ENCODE measurements around the gene VAMP3.
A peak's percentile ranks its signal among the peaks of the same experiment; 100 is the strongest.

VAMP3 gene

DNA sequence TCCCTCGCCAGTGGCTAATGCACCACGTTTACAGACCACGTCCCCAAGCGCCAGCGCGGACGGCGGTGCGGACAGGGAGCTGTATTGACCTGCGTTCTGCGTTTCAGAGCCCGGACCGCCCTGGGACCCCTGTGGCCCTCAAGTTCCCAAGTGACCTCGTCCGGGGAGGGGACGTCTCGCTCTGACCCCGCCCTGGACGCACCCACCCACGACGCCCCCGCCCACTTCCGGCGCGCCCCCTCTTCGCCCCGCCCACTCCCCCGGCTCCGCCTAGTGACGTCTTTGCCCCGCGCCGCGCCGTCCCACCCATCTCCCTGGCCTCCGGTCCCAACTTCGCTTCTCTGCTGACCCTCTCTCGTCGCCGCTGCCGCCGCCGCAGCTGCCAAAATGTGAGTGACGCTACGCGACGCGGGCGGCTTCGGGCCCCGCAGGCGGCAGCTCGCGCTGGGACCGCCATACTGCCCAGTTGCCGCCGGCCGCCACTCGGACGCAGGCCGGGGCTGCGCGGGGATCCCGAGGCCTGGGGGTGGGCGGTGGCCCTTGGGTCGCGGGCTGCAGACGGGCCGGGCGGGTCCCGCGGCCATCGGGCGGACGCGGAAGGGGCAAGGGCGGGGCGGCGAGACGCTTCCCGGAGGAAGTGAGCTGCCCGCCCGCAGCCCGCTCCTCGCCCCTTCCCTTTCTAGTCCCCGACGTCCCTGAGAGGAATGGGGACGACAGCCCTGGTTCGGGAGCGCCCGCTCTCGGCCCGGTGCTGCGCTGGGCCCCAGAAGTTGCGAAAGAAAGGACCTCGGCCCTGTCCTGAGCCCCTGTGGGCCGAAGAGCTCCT, at the start of gene VAMP3:
Gene VAMP3 (plus strand): TSS at position 300 of the 826 bp plus-strand sequence. CDS start 88 bp downstream, at position 388.
- DNase-seq, result peak; percentile 52

DNA sequence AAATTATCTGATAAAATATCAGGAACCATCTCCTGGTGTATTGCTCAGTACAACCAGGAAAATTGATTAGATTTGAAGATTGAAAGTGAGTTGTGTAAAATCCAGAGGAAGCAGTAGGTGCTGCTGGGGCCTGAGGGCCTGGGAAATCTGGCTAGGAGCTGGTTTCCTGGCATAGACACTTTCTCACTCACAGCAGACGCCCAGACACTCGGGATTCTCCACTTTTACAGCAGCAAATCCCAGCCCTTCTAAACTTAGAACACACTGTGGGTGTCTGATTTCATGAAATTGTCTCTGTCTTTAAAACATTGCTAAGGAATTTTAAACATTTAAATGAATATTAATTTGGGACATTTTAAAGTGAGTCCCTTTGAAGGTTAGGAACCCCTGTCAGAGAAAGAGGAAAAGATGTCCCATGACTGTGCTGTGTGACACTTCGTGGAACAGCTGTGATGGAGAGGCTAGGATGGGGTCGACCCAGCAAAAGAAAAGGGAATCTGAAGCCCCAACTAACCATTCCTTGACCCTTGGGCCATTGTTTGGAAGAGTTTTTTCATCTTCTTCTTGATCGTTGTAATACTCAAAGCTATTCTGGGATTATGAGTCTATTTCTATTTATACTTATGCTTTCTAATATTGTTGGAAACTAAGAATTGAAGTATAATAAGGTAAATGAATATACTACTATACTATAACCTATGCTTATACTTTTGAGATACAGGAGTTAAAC, 49.0 kb upstream of the VAMP3 start:
- no peak for DNase-seq

DNA sequence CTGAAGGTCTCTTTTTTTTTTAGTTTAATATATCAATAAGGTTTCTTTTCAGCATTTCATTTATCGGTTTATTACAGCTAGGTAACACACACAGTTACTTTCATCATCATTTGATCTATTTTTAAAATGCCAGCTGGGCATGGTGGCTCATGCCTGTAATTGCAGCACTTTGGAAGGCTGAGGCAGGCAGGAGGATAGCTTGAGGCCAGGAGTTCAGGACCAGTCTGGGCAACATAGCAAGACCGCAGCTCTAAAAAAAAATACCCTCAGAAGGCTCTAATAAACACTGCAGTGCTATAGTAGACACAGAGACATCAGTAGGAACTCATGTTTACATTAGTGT, 48.5 kb upstream of the VAMP3 start:
- DNase-seq, result no peak

DNA sequence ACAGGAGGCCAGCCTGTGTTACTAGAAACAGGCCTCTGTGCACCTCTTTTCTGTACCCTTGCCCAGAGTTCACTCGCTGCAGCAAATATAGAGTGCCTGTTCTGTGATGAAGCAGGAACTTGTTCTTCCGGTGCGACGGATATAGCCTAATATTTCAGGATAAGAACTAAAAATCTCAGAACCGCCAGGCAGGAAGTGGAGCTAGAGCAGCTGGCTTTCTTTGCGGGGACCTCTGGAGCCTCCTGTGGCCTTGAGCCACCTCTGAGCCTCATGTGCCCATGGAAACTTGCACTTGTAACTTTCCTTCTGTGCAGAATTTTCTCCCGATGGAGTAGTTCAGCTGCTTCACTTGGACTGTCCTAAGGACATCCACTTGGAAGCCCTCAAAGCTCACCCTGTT, 44.5 kb upstream of the VAMP3 start:
- no peak for DNase-seq

DNA sequence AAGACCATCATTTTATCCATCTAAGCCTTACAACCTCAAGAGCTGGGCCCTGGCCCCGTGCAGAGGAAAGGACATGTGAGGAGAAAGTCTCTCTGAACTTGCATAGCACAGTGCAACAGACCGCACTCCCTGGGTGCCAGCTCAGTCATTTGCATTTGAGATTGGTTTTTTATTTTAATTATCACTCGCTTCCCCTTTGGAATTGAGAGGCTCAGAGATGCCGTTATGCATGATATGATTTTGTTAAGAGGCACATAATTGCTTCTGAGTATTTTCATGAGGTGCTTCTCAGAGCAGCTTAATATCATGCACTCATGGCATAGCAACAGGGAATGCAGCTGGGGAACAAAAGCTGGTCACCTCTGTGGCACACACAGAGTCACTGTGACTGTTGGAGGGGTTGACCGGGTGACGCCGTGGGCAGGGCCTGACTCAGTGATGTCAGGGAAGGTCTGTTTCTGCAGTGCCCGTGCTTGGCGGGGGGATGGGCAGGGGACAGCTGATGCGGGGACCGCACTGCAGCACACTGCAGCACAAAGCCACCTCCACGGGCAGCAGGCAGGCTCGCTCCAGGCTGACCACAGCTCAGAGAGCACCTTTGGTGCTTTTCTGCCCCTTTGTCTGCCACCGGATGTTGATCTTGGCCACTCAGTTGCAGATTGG, 43.2 kb upstream of the VAMP3 start:
- no peak for DNase-seq

GRCh38 chr1:7729761-7730160, 41.3 kb upstream of the VAMP3 start:
- no peak for DNase-seq

DNA sequence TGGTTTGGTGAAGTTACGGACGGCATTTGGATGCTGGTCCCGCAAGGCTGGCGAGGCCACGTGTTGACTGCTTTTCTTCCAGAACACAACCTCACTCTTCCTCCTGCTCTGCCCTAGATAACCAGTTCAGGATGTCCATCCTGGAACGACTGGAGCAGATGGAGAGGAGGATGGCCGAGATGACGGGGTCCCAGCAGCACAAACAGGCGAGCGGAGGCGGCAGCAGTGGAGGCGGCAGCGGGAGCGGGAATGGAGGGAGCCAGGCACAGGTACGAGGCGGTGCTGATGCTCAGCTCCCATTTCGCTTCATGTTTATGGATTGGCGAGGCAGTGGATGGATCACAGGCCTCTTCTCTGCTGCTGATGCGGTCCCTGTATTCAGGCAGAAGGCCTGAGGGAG, 38.8 kb upstream of the VAMP3 start:
- no peak for DNase-seq

GRCh38 chr1:7733276-7733675, 37.8 kb upstream of the VAMP3 start:
- DNase-seq, result no peak

DNA sequence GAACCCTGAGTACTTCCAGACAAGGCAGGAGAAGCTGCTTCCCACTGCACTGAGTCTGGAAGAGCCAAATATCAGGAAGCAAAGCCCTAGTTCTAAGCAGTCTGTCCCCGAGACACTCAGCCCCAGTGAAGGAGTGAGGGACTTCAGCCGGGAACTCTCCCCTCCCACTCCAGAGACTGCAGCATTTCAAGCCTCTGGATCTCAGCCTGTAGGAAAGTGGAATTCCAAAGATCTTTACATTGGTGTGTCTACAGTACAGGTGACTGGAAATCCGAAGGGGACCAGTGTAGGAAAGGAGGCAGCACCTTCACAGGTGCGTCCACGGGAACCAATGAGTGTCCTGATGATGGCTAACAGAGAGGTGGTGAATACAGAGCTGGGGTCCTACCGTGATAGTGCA, 33.1 kb upstream of the VAMP3 start:
- no peak for DNase-seq

- DNase-seq, result no peak
These were observed 27.8 kb upstream of the VAMP3 start for GRCh38 chr1:7743346-7743745.

- DNase-seq, result no peak
These were observed 26.2 kb upstream of the VAMP3 start for GRCh38 chr1:7744882-7745281.

- DNase-seq, result no peak
These were observed 25.3 kb upstream of the VAMP3 start for GRCh38 chr1:7745783-7746182.

- no peak for DNase-seq
These were observed 23.5 kb upstream of the VAMP3 start for GRCh38 chr1:7747605-7748004.

- DNase-seq, result no peak
These were observed 22.0 kb upstream of the VAMP3 start for GRCh38 chr1:7749126-7749525.

DNA sequence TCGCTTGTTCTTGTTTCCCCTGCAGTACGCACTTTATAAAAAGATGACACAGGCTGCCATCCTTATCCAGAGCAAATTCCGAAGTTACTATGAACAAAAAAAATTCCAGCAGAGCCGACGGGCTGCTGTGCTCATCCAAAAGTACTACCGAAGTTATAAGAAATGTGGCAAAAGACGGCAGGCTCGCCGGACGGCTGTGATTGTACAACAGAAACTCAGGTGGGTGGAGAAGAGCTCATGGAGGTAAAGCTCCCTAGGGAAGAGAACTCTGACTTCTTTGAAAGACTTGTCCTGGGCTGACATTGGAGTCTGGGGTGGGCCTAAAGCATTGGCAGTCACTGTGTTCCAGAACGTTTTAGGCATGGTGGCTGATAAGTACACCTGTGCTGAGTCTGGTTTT, 19.9 kb upstream of the VAMP3 start:
- DNase-seq, result no peak

DNA sequence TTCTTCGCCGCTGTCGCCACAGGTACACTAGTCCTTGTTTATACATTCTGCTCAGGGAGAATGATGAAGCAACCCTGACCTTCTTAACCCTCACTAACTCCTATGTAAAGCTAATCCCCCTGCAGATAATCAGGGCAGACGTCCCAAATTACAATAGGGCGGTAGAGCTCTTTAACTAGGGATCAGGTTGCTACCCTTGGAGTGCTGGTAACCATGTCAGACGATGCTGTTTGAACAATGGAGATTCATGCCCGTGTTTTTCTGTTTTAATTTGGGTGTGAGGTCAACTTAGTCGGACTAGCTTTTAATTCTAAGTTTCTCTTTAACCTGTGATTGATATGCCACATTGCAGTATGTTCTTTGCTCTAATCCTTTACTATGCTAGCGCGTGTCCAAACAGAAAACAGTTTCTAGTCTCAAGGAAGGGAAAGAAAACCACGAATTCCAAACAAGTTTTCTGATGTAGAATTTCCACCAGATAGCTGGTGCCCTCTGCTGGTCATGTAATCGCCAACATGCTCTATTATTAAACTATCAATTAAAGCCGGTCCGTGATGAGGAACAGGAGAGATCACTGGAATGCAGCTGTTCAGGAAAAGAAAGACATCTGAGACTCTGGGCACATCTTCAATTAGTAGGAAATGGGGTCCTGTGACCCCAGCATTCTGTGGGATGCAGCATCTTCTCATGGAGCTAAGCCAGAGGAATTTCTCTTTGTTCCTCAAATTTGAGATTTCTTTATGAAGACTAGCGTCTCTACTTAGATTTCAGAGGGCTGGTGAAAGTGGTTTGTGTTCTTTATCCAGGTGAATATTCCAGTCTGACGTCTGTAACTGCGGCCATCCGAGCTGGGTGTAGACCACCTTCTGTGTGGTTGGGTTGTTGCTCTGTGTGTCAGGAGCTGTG, 18.3 kb upstream of the VAMP3 start:
- DNase-seq, result peak; percentile 24

DNA sequence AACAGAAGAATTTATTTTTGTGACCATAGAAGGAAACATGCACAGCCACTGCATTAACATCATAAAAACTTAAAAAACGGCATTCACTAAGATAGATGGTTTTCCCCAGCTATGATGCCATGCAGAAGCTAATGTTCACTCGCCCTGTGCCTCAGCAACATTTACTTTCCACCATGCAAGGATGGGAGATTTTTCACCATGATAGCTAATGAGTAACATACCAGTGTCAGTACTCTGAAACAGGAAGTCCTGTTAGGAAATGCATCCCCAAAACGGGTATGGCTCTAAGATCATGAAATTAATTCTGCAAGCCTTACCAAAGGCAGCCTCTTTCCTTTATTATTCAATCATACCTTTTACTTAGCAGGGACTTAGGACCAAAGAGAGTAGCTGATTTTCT, 17.5 kb upstream of the VAMP3 start:
- DNase-seq, result no peak

- DNase-seq, result no peak
These were observed 16.9 kb upstream of the VAMP3 start for GRCh38 chr1:7754234-7754633.

DNA sequence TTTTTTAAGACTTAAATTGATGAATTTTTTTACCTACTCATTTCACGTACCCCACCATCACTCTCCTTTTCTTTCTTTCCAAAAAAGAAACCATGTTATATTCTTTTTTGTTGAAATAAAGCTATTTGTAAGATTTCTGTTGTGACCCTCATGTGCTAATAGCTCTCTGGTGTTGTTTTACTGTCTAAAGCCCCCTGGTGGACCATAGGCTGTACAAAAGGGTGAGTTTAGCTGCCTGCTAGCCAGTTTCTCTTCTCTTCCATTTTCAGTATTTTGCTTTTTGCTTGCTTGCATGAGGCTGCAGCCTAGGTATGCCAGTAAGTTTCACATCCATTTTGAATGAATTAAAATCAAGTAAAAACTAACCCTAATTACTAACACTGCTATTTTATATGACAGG, 15.6 kb upstream of the VAMP3 start:
- DNase-seq, result no peak

- no peak for DNase-seq
These were observed 10.9 kb upstream of the VAMP3 start for GRCh38 chr1:7760245-7760644.

- DNase-seq, result no peak
These were observed 10.0 kb upstream of the VAMP3 start for GRCh38 chr1:7761103-7761502.

DNA sequence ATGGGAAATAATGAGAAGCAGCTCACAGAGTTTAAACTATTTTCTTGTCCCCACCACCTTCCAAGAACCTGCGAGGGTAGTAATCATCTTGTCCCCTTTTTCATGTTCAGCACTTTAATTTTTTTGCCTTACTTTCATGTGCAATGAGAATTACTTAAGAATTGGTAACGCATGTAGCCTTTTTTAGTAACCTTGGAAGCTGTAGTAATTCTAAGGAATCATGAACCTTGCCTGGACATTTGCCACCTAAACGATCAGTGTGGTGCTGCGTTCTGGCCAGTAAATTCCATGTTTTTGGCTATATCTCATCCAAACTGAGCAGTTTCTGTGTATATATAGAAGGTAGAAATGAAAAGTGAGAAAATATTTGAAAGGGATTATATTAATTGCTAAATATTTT, 3.9 kb upstream of the VAMP3 start:
- no peak for DNase-seq

DNA sequence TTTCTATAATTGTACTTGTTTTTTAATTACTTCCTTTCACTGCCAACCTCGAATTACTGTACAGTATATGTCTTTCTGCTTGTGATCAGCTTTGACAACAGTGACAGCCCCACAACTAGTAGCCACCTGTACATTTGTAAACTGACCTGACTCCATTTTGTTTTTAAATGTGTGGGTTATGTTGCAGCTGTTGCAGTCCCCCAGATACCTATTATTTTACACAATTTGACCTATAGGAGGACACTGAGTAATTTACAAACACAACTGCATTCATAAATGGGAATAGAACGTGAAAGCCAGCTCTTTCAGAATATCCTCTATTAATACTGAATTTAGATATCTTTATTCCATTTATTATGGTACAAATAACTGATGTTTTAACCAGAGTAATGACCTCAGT, 2.5 kb upstream of the VAMP3 start:
- no peak for DNase-seq
